Testis (tissue), 2 donors: ENCODE data around the gene FAM174C.

Experiments
- POLR2A ChIP-seq: fragments of 450-650 bp; IDR thresholded peaks from one replicate; pipeline ENCODE4 v1.6.1; 2017; ENCODE audit warnings: antibody characterized with exemption, mild to moderate bottlenecking, moderate library complexity
- TF ChIP-seq, protein P1 (sequence below), 3 experiments: fragments of 450-650 bp in 2 of 3; fragments of 200-600 bp in 1 of 3; sonication (generic) in 1 of 3; IDR thresholded peaks; one replicate each; pipeline ENCODE4 v1.5.1; 2016 to 2019; ENCODE audit warnings: antibody characterized with exemption in 3 of 3, mild to moderate bottlenecking in 2 of 3, moderate library complexity in 1 of 3

DNA sequence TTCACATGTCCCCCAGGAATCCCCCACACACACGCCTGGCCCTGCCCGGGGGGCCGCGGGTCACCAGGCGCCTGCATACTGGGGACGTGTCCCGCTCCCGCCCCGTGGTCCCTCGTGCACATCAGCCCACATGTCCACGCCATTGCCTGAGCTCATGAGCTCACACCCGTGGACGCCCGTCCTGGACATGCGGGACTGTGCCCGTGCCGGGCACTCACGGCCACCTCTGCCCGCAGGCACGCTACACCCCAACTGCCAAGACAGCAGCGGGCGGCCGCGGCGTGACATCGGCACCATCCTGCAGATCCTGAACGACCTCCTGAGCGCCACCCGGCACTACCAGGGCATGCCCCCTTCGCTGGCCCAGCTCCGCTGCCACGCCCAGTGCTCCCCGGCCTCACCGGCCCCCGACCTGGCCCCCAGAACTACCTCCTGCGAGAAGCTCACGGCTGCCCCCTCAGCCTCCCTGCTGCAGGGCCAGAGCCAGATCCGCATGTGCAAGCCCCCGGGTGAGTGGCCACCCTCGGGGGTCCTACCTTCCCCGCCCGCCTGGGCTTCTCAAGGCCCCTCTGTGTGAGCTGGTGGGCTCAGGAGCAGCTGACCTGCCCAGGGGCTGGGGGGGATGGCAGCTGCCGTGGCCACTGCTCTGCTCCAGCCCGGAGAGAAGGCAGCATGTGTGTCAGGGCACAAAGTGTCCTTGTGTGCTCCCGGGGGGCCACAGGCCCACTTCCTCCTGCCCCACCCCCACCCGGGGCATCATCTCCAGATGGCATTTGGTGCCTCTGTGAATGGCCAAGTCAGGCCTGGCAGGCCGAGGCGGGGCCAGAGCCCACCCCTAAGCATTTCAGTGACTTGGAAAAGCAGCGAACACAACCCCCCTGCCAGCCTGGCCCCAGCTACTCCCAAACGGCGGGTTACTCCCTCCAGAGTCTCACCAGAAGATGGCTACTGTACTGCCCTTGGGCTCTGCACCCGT, 19.9 kb upstream of the FAM174C start:
- TF ChIP-seq, protein P1, sequence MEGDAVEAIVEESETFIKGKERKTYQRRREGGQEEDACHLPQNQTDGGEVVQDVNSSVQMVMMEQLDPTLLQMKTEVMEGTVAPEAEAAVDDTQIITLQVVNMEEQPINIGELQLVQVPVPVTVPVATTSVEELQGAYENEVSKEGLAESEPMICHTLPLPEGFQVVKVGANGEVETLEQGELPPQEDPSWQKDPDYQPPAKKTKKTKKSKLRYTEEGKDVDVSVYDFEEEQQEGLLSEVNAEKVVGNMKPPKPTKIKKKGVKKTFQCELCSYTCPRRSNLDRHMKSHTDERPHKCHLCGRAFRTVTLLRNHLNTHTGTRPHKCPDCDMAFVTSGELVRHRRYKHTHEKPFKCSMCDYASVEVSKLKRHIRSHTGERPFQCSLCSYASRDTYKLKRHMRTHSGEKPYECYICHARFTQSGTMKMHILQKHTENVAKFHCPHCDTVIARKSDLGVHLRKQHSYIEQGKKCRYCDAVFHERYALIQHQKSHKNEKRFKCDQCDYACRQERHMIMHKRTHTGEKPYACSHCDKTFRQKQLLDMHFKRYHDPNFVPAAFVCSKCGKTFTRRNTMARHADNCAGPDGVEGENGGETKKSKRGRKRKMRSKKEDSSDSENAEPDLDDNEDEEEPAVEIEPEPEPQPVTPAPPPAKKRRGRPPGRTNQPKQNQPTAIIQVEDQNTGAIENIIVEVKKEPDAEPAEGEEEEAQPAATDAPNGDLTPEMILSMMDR (IDR thresholded peaks at IDR 0.05): no peak
- no peak for TF ChIP-seq POLR2A
